ENCODE data around the gene CD46.
A peak's percentile ranks its signal among the peaks of the same experiment; 100 is the strongest.

Gene CD46

GRCh38 chr1:207825409-207825695, 73.5 kb downstream of the CD46 start:
- no peak for DNase-seq (ENCODE audit: low spot score)
- no peak for TF ChIP-seq CTCF (IDR thresholded peaks at IDR 0.05; ENCODE audit: extremely low read depth, missing control alignments)

- peak; percentile 82 for DNase-seq (ENCODE audit: low spot score)
Observed at GRCh38 chr1:207825719-207826556, 74.1 kb downstream of the CD46 start.

GRCh38 chr1:207826557-207827487, 75.0 kb downstream of the CD46 start:
- no peak for TF ChIP-seq CTCF (IDR thresholded peaks at IDR 0.05; ENCODE audit: extremely low read depth, missing control alignments)
- DNase-seq (ENCODE audit: low spot score) = no peak

More at GRCh38 chr1:207825719-207826556, 74.1 kb downstream of the CD46 start:
- TF ChIP-seq CTCF (IDR thresholded peaks at IDR 0.05; ENCODE audit: extremely low read depth, missing control alignments) = no peak

GRCh38 chr1:207827488-207827830, 75.6 kb downstream of the CD46 start:
- no peak for DNase-seq (ENCODE audit: low spot score)
- TF ChIP-seq CTCF (IDR thresholded peaks at IDR 0.05; ENCODE audit: extremely low read depth, missing control alignments) = no peak

GRCh38 chr1:207828046-207828445, 76.2 kb downstream of the CD46 start:
- TF ChIP-seq CTCF (IDR thresholded peaks at IDR 0.05; ENCODE audit: extremely low read depth, missing control alignments) = no peak
- DNase-seq (ENCODE audit: low spot score) = no peak

- DNase-seq (ENCODE audit: low spot score) = no peak
- peak; percentile 90 for TF ChIP-seq CTCF (IDR thresholded peaks at IDR 0.05; ENCODE audit: extremely low read depth, missing control alignments)
Observed at GRCh38 chr1:207828485-207829158, 76.8 kb downstream of the CD46 start.
